ENCODE data around the gene CCDC187. TPM values are rescaled to one million over a fixed set of nuclear protein-coding genes. Genes with fewer than 3 reads are reported as not detected.

The CCDC187 gene
- total RNA-seq, 2 donors from 2014 or later: 0.04 to 0.09 TPM

DNA sequence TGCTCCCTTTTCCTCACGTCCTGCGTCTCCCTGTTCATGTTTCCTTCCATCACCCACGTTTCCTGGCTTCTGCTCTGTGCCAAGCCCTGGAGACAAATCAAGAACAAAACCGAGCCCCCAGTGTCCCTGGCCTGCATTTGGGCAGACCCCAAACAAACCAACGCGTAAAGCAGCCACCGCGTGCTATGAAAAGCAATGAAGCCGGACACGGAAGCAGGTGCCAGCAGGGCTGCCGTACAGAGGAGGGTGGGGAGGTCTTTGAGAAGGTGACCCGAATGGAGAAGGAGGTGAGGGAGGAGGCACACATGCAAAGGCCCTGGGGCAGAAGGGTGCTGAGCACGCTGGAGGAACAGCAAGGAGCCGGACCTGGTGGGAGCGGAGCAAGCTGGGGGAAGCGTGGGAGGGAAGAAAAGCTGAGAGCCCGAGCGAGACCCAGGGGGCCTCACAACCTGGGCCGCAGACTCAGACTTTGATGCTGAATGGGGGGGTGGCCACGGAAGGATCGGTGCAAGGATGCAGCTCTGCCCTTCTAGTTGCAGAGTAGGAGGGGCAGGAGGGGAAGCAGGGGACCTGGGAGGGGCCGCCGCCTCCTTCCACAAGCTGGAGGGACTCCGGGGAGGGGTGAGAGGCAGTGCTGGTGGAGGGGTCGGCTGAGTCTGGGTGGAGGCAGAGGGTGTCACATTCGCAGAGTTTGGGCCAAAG is 56.9 kb downstream of the CCDC187 start:
- TF ChIP-seq, protein P1, sequence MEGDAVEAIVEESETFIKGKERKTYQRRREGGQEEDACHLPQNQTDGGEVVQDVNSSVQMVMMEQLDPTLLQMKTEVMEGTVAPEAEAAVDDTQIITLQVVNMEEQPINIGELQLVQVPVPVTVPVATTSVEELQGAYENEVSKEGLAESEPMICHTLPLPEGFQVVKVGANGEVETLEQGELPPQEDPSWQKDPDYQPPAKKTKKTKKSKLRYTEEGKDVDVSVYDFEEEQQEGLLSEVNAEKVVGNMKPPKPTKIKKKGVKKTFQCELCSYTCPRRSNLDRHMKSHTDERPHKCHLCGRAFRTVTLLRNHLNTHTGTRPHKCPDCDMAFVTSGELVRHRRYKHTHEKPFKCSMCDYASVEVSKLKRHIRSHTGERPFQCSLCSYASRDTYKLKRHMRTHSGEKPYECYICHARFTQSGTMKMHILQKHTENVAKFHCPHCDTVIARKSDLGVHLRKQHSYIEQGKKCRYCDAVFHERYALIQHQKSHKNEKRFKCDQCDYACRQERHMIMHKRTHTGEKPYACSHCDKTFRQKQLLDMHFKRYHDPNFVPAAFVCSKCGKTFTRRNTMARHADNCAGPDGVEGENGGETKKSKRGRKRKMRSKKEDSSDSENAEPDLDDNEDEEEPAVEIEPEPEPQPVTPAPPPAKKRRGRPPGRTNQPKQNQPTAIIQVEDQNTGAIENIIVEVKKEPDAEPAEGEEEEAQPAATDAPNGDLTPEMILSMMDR (conservative IDR thresholded peaks at IDR 0.05): no peak
- Mint-ChIP-seq H3K27me3 (ENCODE audit: insufficient read depth) (peaks cover 10% of the 10 kb centered on the region), H3K4me1 (peaks cover 17% of the 10 kb centered on the region), H3K36me3 (ENCODE audit: low read depth) (no peaks in the 10 kb centered on the region), H3K9me3 (no peaks in the 10 kb centered on the region), H3K4me3 (no peak overlapping the region), H3K27ac (no peak overlapping the region)
- H3K4me3 ChIP-seq (ENCODE audit: low read length): no peak overlapping the region
- H3K36me3 ChIP-seq (ENCODE audit: control insufficient read depth, insufficient read depth, low read length): no peaks in the 10 kb centered on the region
- no peak overlapping the region for H3K9ac ChIP-seq (ENCODE audit: extremely low read depth, low read length, poor library complexity, severe bottlenecking)
- H3K27ac ChIP-seq (ENCODE audit: low read depth, low read length): no peak overlapping the region
- H3K27me3 ChIP-seq (ENCODE audit: control insufficient read depth, insufficient read depth, low read length, poor library complexity, severe bottlenecking): no peaks in the 10 kb centered on the region
- WGBS, 2 experiments (ENCODE audit: insufficient coverage in 1 of 2, insufficient read length in 1 of 2): 87 to 89% methylated on average over 20 to 26 of the region's 26 CpGs
- DNase-seq: no peak
- H3K4me1 ChIP-seq (ENCODE audit: control insufficient read depth, insufficient read depth, low read length): peaks cover 7% of the 10 kb centered on the region
- no peaks in the 10 kb centered on the region for H3K9me3 ChIP-seq (ENCODE audit: control insufficient read depth, low read length)

DNA sequence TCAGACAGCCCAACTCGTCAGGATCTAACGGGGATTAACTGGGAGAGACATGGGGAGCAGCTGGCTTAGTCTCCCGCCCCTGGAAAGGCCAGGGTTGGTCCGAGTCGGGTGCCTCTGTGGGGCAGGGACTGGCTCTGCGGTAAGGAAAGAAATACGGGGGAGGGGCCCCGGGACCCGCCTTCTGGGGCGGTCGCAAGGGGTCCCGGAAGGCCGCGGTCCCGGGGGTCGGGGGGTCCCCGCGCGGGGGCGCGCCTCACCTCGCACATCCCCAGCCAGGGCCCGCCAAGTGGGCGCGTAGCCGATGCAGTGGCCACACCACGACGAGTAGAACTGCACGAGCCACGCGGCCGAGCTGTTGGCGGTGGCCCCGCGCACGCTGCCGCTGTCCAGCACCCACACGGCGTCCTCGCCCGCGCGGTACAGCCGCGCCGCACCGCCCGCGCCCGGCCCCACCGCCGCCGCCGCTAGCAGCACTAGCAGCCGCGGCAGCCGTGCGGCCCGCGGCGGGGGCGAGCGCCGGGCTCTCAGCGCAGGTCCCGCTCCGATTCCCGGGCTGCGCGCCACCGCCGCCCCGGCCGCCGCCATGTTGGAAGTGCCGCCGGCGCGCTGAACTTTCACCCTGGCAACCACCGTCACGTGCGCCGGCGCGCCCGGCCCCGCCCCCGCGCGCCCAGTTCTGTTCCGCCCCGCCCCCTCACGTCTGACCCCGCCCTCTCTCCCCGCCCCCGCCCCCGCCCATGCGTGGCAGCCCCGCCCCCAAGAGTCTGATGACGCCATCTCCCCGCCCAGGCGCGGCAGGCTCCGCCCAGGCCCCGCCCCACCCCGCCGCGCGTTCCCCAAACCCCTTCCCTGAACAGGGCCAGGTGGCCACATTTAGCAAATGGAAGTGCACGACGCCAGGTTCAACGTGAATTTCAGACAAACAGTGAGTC is 58.4 kb downstream of the CCDC187 start, which contains the start of gene QSOX2:
Gene QSOX2, minus strand, starts transcription at position 594 of the 932 bp plus-strand sequence. Its CDS starts 9 bp downstream, at position 585.
- H3K9ac ChIP-seq (ENCODE audit: extremely low read depth, low read length, poor library complexity, severe bottlenecking): no peak within 1 kb of the TSS
- Mint-ChIP-seq H3K4me1 (peaks cover 17% of the 10 kb centered on the region), H3K27ac (peak within 1 kb of the TSS; percentile 90), H3K9me3 (no peaks in the 10 kb centered on the region), H3K36me3 (ENCODE audit: low read depth) (no peaks in the 10 kb centered on the region), H3K27me3 (ENCODE audit: insufficient read depth) (peaks cover 10% of the 10 kb centered on the region), H3K4me3 (peak within 1 kb of the TSS; percentile 78)
- WGBS, 2 experiments (ENCODE audit: insufficient coverage in 1 of 2, insufficient read length in 1 of 2): 0% methylated on average over 43 to 102 of the region's 112 CpGs
- H3K27ac ChIP-seq (ENCODE audit: low read depth, low read length): no peak within 1 kb of the TSS
- peaks cover 7% of the 10 kb centered on the region for H3K4me1 ChIP-seq (ENCODE audit: control insufficient read depth, insufficient read depth, low read length)
- H3K27me3 ChIP-seq (ENCODE audit: control insufficient read depth, insufficient read depth, low read length, poor library complexity, severe bottlenecking): no peaks in the 10 kb centered on the region
- peak; percentile 94 for DNase-seq
- peak within 1 kb of the TSS; percentile 87 for H3K4me3 ChIP-seq (ENCODE audit: low read length)
- no peaks in the 10 kb centered on the region for H3K36me3 ChIP-seq (ENCODE audit: control insufficient read depth, insufficient read depth, low read length)
- TF ChIP-seq, protein P1 (conservative IDR thresholded peaks at IDR 0.05): no peak
- H3K9me3 ChIP-seq (ENCODE audit: control insufficient read depth, low read length): no peaks in the 10 kb centered on the region

DNA sequence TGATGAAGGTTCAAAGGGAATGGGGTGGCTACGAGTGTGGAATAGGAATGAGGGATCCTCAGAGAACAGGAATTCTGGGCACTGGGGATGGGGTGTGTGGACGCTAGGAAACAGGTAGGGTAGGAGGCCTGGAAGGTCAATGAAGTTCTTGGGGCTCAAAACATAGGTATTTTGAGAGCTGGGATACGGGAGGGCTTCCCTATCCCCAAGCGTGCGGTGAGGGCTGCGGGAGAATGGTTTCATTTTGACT is 59.0 kb downstream of the CCDC187 start:
- Histone ChIP-seq H3K4me3 (ENCODE audit: low read length) (peak overlapping the region; percentile 87), H3K27ac (ENCODE audit: low read depth, low read length) (no peak overlapping the region), H3K4me1 (ENCODE audit: control insufficient read depth, insufficient read depth, low read length) (peaks cover 7% of the 10 kb centered on the region), H3K27me3 (ENCODE audit: control insufficient read depth, insufficient read depth, low read length, poor library complexity, severe bottlenecking) (no peaks in the 10 kb centered on the region), H3K9me3 (ENCODE audit: control insufficient read depth, low read length) (no peaks in the 10 kb centered on the region), H3K9ac (ENCODE audit: extremely low read depth, low read length, poor library complexity, severe bottlenecking) (no peak overlapping the region), H3K36me3 (ENCODE audit: control insufficient read depth, insufficient read depth, low read length) (no peaks in the 10 kb centered on the region)
- TF ChIP-seq, protein P1 (conservative IDR thresholded peaks at IDR 0.05): no peak
- Mint-ChIP-seq H3K9me3 (no peaks in the 10 kb centered on the region), H3K27me3 (ENCODE audit: insufficient read depth) (peaks cover 10% of the 10 kb centered on the region), H3K36me3 (ENCODE audit: low read depth) (no peaks in the 10 kb centered on the region), H3K4me1 (peaks cover 17% of the 10 kb centered on the region), H3K27ac (peak overlapping the region; percentile 90), H3K4me3 (peak overlapping the region; percentile 78)
- DNase-seq: no peak
- WGBS, 2 experiments (ENCODE audit: insufficient coverage in 1 of 2, insufficient read length in 1 of 2): 6 to 13% methylated on average over 3 to 6 of the region's 6 CpGs

Measured in endodermal cell (in vitro differentiated cells).